ENCODE results near the gene SCFD2.
"Not testable (repeated sequence)": the region's sequence is repeated elsewhere in the genome, so short reads cannot be mapped to it uniquely, and the experiment has no call there.

The SCFD2 gene

DNA sequence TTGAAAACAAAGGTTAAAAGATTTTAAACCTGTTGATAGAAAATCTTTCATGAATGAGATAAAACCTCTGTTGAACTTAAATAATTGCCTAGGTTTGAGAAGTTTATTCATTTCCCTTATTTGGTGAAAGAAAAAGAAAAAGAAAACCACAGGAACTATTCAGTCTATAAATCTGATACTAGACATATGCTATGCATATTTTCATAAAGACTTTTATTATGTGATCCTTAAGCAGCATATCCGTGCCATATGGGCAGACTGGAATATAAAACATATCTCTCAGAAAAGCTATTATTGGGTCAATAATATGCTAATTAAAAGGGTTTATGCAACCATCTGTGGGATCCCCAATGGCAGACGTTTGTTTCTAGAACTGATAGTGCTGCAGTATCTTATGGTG, 325.0 kb downstream of the SCFD2 start:
- no peak for DNase-seq

GRCh38 chr4:53040459-53040815, 325.4 kb downstream of the SCFD2 start:
- no peak for DNase-seq

DNA sequence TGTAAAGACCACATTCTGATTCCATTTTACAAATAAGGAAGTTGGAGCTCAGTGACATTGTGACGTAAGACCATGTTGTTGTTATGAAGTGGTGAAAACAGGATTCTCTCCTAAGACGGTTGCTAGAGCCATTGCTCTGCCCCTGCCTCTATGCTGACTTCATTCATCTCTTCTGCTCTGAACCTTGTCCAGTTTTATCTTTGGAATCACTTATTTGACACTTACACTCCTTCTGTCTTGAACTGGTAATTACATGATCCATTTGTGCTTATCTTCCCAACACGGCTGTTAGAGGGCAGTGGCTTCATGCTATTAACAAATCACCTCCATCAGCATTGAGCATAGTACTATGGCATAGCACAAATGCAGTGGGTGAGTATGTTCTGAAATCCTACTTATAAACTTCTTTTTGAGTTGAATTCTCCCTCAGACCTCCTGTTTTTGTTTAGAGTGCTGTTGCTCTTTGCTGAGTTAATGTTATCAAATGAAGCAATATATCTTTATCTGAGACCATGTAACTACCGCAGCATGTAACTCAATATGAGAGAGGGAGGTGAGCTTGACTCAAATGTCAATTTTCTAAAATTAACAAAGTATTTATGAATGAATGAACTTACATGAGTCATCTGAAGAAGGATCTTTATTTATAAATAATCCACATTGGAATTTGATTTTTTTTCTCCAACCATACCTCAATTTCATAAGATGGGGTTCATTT, 326.0 kb downstream of the SCFD2 start:
- no peak for DNase-seq

GRCh38 chr4:53037892-53038291, 328.0 kb downstream of the SCFD2 start:
- DNase-seq: no peak

DNA sequence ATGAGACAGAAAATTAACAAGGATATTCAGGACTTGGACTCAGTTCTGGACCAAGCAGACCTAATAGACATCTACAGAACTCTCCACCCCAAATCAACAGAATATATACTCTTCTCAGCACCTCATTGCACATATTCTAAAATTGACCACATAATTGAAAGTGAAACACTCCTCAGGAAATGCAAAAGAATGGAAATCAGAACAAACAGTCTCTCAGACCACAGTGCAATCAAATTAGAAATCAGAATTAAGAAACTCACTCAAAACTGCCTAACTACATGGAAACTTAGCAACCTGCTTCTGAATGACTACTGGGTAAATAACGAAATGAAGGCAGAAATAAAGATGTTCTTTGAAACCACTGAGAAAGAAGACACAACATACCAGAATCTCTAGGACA, 333.0 kb downstream of the SCFD2 start:
- DNase-seq: not testable (repeated sequence)

DNA sequence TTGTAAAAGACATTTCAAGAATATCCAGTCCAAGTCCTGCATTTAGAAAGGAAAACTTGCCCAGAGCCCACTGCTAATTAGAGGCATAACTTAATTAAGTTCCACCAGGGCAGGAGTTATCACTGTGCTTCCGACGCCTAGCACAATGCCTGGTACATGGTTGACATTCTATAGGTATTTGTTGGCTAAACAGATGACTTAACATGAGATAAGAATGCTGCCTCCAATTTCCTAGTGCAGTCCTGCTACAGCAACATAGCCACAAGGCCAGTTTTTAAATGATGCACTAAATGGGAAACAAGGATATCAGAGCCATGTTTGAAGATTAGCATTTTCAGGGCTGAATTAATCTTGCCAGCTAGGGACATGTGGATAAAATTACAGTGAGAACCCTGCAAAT, 339.6 kb downstream of the SCFD2 start:
- no peak for DNase-seq

GRCh38 chr4:53023677-53024299, 342.1 kb downstream of the SCFD2 start:
- DNase-seq: no peak

- DNase-seq: no peak
Measured at GRCh38 chr4:53022513-53023100, 343.3 kb downstream of the SCFD2 start.

DNA sequence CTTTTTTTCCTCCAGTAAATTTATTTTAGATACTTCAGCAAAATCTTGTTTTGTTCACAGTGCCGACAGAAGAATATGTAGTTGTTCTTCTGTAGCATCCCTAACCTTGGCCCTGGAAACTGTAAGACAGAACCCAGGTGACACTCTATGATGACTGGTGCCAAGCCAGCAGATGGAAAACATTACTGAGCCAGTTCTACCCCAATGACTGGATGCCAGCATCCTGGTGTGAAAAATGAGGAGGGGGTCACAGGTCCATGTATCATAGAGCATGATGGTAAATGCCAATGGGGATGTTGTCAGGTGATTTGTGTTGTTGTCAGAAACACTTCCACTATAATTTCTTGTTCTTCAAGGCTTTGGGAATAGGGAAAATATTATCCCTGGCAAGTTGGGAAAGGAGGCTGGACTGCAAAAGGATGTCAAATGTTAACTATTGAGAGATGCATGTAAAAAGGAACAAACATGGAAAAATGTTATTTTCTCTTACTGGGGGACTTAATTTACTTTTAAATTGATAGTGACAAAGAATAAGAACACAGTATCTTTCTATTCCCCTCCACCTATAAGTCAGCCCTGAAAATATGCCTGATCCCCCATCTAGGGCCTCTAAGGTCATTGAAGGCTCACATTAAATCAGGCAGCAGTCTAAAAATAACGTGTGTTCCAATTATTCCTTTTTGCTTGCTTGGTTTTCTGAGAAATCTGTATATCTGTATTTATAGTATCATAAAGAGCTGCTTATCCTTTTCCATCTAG, 343.9 kb downstream of the SCFD2 start:
- no peak for DNase-seq

GRCh38 chr4:53019485-53020382, 346.1 kb downstream of the SCFD2 start:
- no peak for DNase-seq

GRCh38 chr4:53018471-53018870, 347.4 kb downstream of the SCFD2 start:
- no peak for DNase-seq

DNA sequence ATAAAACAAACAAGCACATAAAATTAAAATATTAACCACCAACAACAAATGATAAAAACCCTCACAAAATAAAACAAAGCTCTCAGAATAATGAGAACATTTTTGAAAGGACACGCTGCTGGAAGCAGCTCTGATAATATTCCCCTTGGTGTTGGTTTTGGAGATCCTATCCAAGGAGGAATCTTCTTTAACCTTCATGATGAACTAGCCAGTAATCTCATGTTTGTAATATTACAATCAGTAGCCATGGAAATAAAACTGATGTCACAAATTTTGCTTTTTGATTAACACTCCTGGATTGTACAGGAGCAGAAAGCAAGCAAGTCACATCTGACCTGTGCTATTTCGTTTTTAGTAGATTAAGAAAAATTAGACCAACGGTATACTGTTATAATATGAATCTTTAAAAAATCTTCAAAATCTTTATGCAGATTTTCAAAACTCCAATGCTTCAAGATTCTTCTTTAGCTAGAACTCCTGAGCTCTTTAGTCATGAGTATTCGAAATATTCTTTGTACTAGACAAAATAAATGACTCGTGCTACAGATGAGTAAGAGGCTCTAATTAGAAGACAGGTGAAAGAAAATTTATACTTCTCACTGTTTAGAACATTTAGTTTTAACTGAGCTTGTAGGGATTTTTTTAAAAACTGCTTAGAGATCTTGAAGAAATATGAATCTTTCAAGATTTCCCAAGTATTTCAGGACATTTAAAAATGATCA, 349.6 kb downstream of the SCFD2 start:
- DNase-seq: no peak

DNA sequence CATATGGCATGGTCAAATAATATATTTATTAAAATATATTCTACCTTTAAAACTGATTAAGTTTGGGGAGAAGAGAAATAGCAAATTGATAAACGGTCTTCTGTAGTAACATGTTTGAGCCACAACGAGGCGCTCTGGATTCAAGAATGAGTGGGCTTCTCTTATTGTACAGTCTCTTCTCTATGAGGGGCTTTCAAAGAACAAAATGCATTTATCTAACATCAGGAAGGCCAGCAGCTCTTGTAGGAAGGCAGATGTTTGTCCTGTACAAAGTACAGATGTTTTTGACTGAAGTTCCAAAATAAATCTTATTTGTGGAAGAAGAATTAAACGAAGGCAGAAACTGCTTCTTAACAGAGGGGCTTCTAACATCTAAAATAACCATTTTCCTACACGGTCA, 350.2 kb downstream of the SCFD2 start:
- no peak for DNase-seq

DNA sequence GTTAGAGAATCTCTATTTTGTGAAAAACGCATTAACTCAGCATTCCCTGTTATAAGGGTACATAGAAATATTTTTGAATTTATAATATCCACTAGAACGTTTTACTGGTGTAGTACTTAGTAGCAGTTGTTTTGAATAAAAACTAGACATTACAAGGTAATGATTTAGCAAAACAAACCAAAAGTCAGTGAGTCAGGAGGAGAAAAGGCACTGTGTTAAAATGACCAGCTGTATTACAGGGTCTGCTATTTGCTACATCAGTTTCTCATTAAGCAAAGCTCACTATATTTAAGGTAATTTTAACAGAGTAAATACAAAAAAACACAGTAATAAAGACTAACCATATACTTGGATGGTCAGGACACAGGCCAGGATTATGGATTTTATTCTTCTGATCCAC, 351.0 kb downstream of the SCFD2 start:
- DNase-seq: no peak

GRCh38 chr4:53013873-53014775, 351.7 kb downstream of the SCFD2 start:
- no peak for DNase-seq

DNA sequence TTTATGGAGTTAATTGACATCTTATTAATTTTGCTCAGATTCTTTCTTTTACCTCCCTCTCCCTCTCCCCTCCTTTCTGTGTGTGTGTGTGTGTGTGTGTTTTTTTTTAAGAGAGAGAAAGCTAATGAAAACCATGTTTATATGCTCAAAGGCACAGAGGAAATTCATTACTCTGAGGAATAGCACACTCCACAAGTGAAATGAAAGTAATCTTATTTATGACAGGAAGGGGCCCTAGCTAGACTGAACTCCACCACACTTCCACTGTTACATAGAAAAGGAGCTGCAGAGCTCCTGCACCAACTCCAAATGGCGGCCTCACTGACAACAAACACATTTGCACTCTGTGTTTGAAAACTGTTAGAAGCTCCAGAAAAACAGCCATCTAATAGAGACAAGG, 353.1 kb downstream of the SCFD2 start:
- DNase-seq: no peak

GRCh38 chr4:53011259-53011905, 354.5 kb downstream of the SCFD2 start:
- DNase-seq: no peak

DNA sequence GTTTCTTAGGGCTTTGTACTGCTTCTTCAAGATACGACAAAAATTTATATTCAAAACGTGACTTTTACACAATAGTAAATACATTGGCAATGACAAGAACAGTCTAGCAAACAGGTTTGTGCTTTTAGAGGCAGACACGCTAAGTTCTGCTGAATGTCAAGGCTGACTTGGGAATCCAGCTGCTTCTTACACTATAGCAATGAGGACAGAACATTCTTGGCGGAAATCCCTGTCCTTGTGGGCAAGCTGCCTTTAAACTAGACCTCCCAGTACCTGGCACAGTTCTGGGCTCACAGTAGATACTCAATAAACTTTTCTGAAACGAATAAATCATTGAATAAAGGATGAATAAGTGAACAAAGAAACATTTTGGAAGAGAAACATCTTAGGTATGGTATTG, 355.5 kb downstream of the SCFD2 start:
- DNase-seq: no peak

GRCh38 chr4:53009824-53010223, 356.0 kb downstream of the SCFD2 start:
- no peak for DNase-seq

- no peak for DNase-seq
Measured at GRCh38 chr4:53007024-53007423, 358.8 kb downstream of the SCFD2 start.

Data from activated CD8-positive, alpha-beta memory T cell treated with anti-CD3 and anti-CD28 coated beads for 24 hours (primary cell).